Osteoblast (primary cell): ENCODE data around the gene BCKDHA. TPM values are rescaled to one million over a fixed set of nuclear protein-coding genes. Genes with fewer than 3 reads are reported as not detected.

Experiments
- DNase-seq: peaks from one replicate; pipeline ENCODE4 v3.0.0; 2011; ENCODE audit warnings: low spot score, mixed read lengths; ENCODE audit not compliant: insufficient read length; ENCODE audit errors: missing footprints
- H2AFZ ChIP-seq: 2 replicates; pipeline ENCODE4 v1.6.0; 2011; ENCODE audit warnings: mild to moderate bottlenecking, low read length
- H3K27ac ChIP-seq: 2 replicates; pipeline ENCODE4 v1.5.1; 2011; ENCODE audit warnings: mild to moderate bottlenecking, low read depth, low read length, moderate library complexity
- H3K27me3 ChIP-seq: 2 replicates; pipeline ENCODE4 v1.6.0; 2012; ENCODE audit warnings: mild to moderate bottlenecking, control low read depth, inconsistent platforms, low read length, moderate library complexity; ENCODE audit not compliant: insufficient read depth
- H3K36me3 ChIP-seq: 2 replicates; pipeline ENCODE4 v1.5.1; 2011; ENCODE audit warnings: mild to moderate bottlenecking, low read length, control low read depth, moderate library complexity; ENCODE audit not compliant: insufficient read depth
- H3K4me1 ChIP-seq: 2 replicates; pipeline ENCODE4 v1.5.1; 2011; ENCODE audit warnings: mild to moderate bottlenecking, low read length, control low read depth, moderate library complexity; ENCODE audit not compliant: insufficient read depth
- H3K4me2 ChIP-seq: 2 replicates; pipeline ENCODE4 v1.6.0; 2011; ENCODE audit warnings: mild to moderate bottlenecking, low read length; ENCODE audit not compliant: insufficient read depth
- H3K4me3 ChIP-seq: fragments of 200-600 bp; sonication (generic); 3 replicates; pipeline ENCODE4 v1.5.1; 2012; ENCODE audit warnings: mild to moderate bottlenecking, low read length, inconsistent platforms; ENCODE audit not compliant: insufficient read depth
- H3K79me2 ChIP-seq: 2 replicates; pipeline ENCODE4 v1.6.0; 2012; ENCODE audit warnings: mild to moderate bottlenecking, low read length, control low read depth, inconsistent platforms; ENCODE audit not compliant: insufficient read depth
- H3K9me3 ChIP-seq: 2 replicates; pipeline ENCODE4 v1.5.1; 2011; ENCODE audit warnings: low read depth, low read length, control low read depth
- H4K20me1 ChIP-seq: 2 replicates; pipeline ENCODE4 v1.6.0; 2012; ENCODE audit warnings: mild to moderate bottlenecking, low read length, control low read depth; ENCODE audit not compliant: insufficient read depth
- total RNA-seq: library from RNA; depleted of rRNA; stranded (reverse); fragments of >200 nt; gene quantifications from 2 replicates; pipeline ENCODE4 v1.2.3, GENCODE V29; 2012
- TF ChIP-seq, protein P1 (sequence below): IDR thresholded peaks from 2 replicates; pipeline ENCODE4 v1.5.1; 2011; ENCODE audit warnings: mild to moderate bottlenecking, low read depth, low read length, moderate library complexity; ENCODE audit errors: extremely low read depth

BCKDHA gene
- total RNA-seq, 1 donor, result 37.3 TPM

DNA sequence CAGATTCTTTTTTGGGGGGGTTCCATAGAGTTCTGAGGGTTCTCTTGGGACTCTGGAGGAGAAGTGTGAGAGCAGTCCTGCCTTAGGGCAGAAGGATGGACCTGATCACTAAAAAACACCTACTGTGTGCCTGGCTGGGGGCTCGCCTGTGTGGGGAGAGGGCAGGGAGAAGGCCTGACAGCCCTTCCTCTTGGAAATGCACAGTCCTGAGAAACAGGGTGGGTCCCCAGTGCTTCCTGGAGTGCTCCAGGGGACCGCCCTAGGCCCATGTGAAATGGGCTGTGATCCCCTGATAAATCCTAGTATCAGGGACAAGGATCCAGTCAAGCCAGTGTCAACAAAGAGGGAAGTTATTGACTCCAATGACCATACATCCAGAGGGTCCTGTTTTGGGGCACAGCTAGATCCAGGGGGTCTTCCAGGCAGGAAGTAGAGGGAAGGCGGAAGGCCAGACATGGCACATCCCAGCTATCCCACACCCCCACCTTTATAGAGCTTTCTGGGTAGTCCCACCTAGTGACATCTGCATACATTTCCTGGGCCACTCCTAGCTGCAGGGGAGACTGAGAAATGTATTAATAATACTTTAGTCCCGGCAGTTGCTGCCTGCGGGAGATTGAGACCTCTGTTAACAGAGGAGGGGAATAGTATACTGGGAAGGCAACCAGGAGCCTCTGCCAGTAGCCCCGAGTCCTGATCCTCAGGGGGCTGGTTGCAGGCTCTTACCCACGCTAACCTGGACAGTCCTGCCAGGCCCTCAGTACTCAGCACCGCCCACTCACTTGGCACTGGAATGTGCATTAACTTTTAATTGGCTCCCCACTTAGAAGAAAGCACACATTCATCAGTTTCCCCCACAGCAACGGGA is 13.7 kb downstream of the BCKDHA start:
- Histone ChIP-seq H3K79me2 (no peaks in the 10 kb centered on the region), H3K36me3 (peaks cover 7% of the 10 kb centered on the region), H4K20me1 (peaks cover 8% of the 10 kb centered on the region), H3K27ac (no peak overlapping the region), H3K4me3 (no peak overlapping the region), H3K9me3 (no peaks in the 10 kb centered on the region), H3K27me3 (no peaks in the 10 kb centered on the region), H3K4me1 (peaks cover 10% of the 10 kb centered on the region), H2AFZ (no peak overlapping the region), H3K4me2 (no peak overlapping the region)
- TF ChIP-seq, protein P1, sequence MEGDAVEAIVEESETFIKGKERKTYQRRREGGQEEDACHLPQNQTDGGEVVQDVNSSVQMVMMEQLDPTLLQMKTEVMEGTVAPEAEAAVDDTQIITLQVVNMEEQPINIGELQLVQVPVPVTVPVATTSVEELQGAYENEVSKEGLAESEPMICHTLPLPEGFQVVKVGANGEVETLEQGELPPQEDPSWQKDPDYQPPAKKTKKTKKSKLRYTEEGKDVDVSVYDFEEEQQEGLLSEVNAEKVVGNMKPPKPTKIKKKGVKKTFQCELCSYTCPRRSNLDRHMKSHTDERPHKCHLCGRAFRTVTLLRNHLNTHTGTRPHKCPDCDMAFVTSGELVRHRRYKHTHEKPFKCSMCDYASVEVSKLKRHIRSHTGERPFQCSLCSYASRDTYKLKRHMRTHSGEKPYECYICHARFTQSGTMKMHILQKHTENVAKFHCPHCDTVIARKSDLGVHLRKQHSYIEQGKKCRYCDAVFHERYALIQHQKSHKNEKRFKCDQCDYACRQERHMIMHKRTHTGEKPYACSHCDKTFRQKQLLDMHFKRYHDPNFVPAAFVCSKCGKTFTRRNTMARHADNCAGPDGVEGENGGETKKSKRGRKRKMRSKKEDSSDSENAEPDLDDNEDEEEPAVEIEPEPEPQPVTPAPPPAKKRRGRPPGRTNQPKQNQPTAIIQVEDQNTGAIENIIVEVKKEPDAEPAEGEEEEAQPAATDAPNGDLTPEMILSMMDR, result no peak
- DNase-seq, result peak; percentile 66

DNA sequence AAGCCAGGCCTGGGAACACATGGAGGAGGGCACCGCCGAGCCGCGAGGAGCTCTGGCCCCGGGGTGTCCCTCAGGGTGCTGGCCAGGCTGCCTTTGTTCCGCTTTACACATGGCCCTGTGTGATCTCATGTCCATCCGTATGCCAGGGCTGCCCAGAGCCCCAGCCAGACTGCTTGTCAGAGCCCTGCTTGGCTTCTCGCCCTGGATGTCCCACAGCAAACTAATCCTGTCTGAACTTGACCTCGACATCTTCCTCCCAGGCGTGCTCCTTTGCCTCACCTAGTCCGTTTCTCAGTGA is 14.3 kb downstream of the BCKDHA start:
- H4K20me1 ChIP-seq, result peaks cover 8% of the 10 kb centered on the region
- TF ChIP-seq, protein P1, result no peak
- DNase-seq, result peak; percentile 34
- no peak overlapping the region for H3K27ac ChIP-seq
- H2AFZ ChIP-seq, result no peak overlapping the region
- no peaks in the 10 kb centered on the region for H3K79me2 ChIP-seq
- no peaks in the 10 kb centered on the region for H3K27me3 ChIP-seq
- H3K4me1 ChIP-seq, result peaks cover 10% of the 10 kb centered on the region
- H3K9me3 ChIP-seq, result no peaks in the 10 kb centered on the region
- peaks cover 10% of the 10 kb centered on the region for H3K36me3 ChIP-seq
- no peak overlapping the region for H3K4me3 ChIP-seq
- no peak overlapping the region for H3K4me2 ChIP-seq

DNA sequence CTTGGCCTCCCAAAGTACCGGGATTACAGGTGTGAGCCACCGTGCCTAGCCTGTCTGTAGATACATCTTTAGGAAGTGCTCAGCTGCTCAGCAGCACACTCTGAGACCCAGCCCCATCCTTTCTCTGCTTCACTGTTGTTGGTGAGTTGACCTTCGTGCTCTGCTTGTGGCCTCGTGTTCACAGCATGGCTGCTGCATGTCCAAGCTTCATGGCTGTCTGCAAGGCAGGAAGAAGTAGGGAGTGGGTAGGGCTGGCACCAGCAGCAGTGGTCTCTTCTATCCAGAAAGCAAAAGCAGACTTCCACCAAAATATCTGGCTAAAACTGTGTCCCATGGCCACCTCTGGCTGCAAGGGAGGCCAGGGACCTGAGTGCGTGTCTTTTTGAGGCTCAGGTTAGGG is 15.3 kb downstream of the BCKDHA start:
- TF ChIP-seq, protein P1, result no peak
- Histone ChIP-seq H3K9me3 (no peaks in the 10 kb centered on the region), H3K4me3 (no peak overlapping the region), H3K27me3 (no peaks in the 10 kb centered on the region), H3K4me2 (no peak overlapping the region), H3K27ac (no peak overlapping the region), H3K79me2 (no peaks in the 10 kb centered on the region), H3K4me1 (peaks cover 10% of the 10 kb centered on the region), H2AFZ (no peak overlapping the region), H3K36me3 (peaks cover 10% of the 10 kb centered on the region), H4K20me1 (peaks cover 4% of the 10 kb centered on the region)
- peak; percentile 57 for DNase-seq

DNA sequence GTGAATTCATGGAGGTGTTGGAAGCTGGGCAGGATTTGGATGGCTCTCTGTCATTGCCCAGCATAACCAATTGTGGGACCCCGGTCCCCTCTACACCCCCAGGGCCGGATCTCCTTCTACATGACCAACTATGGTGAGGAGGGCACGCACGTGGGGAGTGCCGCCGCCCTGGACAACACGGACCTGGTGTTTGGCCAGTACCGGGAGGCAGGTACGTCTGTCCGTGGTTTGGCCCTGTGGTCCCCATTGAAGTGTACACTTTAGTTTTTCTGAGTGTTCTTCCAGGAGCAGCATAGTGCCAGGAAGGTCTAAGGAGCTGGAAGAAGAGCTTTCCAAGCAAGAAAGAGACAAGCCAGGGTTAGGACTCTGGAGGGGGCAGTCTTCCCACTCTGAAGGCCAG is 16.3 kb downstream of the BCKDHA start:
- peaks cover 10% of the 10 kb centered on the region for H3K4me1 ChIP-seq
- H3K27ac ChIP-seq, result no peak overlapping the region
- no peak overlapping the region for H2AFZ ChIP-seq
- H3K27me3 ChIP-seq, result no peaks in the 10 kb centered on the region
- H3K4me3 ChIP-seq, result no peak overlapping the region
- H3K36me3 ChIP-seq, result peaks cover 12% of the 10 kb centered on the region
- TF ChIP-seq, protein P1, result no peak
- no peaks in the 10 kb centered on the region for H3K79me2 ChIP-seq
- no peaks in the 10 kb centered on the region for H3K9me3 ChIP-seq
- H4K20me1 ChIP-seq, result peaks cover 4% of the 10 kb centered on the region
- H3K4me2 ChIP-seq, result no peak overlapping the region
- no peak for DNase-seq
